ENCODE measurements around the gene FOXQ1.
"Not testable (repeated sequence)": the region's sequence is repeated elsewhere in the genome, so short reads cannot be mapped to it uniquely, and the experiment has no call there.

Gene FOXQ1

DNA sequence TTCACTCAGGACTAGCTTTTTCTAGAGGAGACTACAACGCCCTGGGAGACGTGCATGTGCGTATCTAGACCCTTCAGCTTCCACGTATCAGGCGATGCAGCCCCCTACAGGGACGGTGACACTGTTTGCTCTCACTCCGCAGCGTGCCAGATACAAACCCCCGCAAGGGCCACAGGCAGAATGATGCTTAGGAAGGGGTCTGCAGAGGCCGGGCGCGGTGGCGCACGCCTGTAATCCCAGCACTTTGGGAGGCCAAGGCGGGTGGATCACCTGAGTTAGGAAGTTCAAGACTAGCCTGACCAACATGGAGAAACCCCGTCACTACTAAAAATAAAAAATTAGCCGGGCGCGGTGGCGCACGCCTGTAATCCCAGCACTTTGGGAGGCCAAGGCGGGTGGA is 6.7 kb downstream of the FOXQ1 start:
- FAIRE-seq; DNase-seq (ENCODE audit: insufficient read length, low spot score): not testable (repeated sequence)

DNA sequence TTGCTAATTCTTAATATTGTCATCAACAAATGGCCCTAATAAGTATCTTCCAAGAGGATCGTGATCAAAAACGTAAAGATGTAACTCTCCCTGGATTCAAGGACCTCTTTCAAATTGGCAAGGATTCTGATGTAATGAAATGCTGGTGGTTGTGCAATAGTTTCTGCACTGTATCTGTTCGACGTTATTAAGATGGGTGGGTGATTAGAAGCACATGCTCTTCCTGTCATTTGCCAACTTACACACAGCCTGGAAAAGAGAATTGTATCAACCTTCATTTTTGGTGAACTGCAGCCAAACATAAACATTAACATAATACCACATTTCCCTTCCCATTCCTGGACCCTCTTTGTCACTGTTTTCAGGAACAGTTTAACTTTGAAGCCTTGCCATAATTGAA is 9.8 kb downstream of the FOXQ1 start:
- no peak for DNase-seq (ENCODE audit: insufficient read length, low spot score)
- no peak for FAIRE-seq

DNA sequence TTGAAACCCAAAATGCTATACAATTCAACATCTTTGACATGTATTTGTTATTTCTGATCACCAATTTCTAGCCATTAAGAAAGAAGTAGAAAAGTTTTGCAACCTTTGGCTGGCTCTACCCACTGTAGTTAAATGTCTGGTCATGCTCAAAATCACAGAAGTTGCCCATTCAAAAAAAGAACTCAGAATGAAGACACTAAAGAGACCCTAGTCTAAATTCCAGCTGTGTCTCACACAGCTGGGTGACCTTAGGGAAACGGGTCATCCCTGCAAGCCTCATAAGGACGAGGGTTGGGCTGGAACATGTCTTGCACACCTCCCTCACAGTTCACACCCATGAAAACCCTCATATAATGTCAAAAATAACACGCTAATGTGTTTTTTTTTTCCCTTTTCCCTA is 10.3 kb downstream of the FOXQ1 start:
- DNase-seq (ENCODE audit: insufficient read length, low spot score) (no peak), FAIRE-seq (no peak)

DNA sequence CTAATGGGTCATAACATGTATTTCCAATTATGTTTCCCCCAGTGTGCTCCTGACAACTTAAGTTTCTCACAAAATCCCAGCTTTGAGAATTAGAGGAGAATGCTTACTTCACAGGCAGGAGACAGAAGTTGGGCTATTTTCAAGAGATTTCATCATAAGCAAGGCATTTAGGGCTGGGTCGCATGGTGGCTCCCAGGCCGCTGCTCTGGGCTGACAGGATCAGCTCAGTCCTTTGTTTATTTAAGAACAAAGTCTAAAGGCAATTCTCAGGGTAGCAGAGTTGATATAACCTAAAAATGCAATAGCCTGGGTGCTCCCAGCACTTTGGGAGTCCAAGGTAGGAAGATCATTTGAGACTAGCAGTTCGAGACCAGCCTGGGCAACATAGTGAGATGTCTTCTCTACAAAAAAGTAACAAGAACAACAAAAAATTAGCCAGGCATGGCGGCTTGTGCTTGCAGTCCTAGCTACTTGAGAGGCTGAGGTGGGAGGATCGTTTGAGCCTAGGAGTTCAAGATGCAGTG is 10.9 kb downstream of the FOXQ1 start:
- no peak for FAIRE-seq
- no peak for DNase-seq (ENCODE audit: insufficient read length, low spot score)

DNA sequence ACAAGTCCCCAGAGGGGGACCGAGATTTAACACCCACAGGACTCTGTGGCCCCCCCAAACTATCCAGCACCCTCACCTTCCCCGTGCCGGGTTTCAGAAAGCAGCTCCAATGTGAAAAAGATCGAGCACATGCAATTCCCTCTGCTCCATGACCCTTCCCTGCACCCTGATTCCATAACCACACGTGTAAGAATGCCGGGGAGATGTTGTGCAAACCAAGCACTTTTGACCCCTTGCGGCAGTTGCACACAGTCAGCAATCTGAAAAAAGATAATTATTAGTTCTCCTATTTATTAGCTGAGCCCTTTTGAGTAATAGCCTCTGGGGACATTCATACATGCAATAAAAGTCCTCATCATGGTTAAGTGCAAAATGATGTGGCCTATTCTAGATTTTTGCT is 13.0 kb downstream of the FOXQ1 start:
- DNase-seq (ENCODE audit: insufficient read length, low spot score), result no peak
- FAIRE-seq, result no peak

DNA sequence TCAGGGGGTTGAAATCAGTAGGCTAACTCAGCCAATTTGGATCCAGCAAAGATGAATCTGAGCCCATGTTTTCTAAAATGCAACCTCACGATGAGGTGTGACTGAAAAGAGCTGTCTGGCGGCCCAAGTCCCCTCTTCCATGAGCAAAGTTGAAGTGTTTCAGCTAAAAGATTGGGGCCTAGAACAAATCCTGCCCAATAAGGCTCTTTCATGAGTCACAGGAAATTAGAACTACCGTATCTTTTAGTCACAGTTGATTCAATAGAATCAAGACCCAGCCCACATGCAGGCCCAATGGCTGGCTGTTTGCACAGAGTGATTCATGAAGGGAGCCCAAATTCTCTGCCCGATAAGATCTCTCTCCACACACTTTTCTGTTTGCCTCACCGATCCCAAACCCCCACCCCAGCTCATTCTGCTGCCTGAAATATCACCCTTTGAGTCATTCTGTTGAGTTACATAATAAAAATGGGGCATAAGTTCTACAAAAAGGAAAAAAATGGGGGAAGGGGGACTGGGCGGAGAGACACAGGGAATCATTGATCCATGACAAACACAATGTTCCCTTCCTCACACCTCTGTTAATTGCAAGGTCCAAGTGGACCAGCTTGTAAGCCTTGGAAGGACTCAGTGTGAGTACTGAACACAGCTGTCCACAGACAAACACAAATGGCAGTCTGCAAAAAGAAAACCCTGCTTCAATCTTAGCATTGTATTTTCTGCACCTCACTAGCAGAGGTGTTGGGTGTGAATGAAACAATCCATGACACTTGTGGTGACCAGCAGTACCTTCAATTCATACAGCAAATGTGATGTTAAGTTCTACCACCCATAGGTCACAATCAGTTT is 13.8 kb downstream of the FOXQ1 start:
- FAIRE-seq (no peak), DNase-seq (ENCODE audit: insufficient read length, low spot score) (no peak)

DNA sequence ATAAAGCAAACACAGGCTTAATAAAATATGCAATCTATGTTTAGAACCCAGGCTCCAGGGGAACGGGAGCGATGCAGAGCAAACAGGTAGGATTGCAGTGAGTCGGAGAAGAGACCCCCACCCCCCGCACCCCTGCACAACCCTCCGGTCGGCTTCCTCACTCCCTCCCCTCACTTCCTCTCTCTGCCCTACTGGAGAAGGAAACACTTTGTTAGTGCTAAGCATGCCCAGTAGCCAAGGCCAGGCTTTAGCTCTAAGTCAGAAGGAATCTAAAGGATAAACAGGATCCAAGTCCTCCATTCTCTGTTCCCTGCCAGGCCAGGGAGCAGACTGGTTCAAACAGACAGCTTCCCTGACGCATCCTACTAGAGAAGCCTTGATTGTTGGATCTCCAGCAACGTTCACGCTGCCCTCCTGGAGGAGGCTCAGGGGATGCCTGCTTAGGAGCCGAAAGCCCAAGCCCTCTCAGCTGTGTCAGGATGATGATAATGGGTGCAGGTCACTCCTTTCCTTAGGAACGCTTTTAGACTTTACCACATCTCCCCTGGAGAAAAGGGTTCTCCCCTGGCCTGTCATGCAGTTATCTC is 14.7 kb downstream of the FOXQ1 start:
- FAIRE-seq, result no peak
- DNase-seq (ENCODE audit: insufficient read length, low spot score), result no peak

DNA sequence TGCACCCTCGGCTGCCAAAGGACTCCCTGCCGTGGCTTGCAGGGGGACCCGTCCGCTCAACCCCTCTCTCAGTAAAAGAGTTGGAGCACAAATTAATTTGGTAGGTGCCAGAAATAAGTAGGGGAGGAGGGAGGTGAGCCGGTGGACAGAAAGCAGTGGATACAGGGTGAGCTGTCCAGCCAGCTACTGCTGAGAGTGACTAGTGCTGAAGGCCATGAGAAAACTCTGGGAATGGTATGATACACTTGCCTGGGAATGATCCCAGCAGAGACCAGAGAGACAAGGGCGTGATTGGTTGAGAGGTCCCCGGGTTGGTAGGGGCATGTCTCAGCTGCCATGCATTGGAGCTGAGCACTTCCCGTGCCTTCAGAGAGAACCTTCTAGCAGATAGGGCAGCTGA is 15.7 kb downstream of the FOXQ1 start:
- DNase-seq (ENCODE audit: insufficient read length, low spot score), result no peak
- no peak for FAIRE-seq

DNA sequence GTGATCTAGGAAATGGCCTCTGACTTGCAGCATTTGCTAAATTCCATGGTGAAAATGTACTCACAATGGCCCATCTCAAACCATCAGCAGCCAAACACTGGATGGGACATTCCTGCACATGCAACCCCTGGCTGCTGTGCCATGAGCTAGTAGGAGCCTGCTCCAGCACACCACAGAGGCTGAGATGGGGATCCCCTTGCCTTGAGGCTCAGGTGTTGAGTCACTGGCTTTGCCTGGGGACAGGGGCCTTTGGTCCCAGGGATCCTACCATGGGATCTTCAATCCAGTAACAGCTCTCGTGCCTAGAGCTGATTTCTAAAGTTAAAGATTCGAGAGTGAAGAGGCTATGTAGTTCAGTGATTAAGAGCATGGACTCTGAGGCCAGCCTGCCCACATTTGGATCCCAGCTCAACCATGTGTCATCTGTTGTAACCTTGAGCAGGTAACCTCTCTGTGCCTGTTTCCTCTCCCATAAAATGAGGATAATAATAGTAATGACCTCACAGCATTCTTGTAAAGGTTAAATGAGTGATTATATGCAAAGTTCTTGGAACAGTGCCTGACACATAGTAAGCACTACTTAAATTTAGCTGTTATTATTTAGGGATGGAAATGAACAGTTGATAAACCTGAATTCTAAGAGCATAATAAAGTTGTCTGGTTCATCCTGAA is 16.4 kb downstream of the FOXQ1 start:
- DNase-seq (ENCODE audit: insufficient read length, low spot score), result no peak
- no peak for FAIRE-seq

DNA sequence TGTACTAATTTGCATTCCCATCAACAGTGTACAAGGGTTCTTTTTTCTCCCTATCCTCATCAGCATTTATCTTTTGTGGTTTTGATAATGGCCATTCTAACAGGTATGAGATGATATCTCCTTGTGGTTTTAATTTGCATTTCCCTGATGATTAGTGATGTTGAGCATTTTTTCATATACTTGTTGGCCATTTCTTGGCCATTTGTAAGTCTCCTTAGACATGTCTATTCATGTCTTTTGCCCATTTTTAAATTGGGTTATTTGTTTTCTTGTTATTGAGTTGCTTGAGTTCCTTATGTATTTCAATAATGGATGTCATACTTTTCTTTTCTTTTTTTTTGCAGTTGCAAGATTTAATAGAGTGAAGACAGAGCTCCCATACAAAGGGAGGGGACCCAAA is 17.8 kb downstream of the FOXQ1 start:
- DNase-seq (ENCODE audit: insufficient read length, low spot score), result no peak
- no peak for FAIRE-seq

DNA sequence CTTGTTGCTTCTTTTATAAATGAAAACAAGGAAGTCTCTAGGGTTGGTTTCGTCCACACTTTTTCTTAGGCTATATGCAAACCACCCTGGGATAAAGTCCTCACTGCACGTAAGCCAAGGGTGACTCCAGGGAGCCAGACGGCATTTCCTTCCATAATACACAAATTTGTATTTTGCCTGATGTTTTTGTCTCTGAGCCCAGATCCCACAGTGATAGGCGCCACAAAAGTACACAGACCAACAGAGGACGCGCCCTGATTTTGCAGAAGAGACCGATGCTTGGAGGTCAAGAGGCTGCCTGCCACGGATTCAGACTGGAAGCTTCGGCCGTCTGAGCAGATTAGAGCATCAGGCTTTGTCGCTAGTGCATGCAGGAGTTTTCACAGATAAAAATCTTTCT is 22.8 kb downstream of the FOXQ1 start:
- FAIRE-seq (no peak), DNase-seq (ENCODE audit: insufficient read length, low spot score) (no peak)

DNA sequence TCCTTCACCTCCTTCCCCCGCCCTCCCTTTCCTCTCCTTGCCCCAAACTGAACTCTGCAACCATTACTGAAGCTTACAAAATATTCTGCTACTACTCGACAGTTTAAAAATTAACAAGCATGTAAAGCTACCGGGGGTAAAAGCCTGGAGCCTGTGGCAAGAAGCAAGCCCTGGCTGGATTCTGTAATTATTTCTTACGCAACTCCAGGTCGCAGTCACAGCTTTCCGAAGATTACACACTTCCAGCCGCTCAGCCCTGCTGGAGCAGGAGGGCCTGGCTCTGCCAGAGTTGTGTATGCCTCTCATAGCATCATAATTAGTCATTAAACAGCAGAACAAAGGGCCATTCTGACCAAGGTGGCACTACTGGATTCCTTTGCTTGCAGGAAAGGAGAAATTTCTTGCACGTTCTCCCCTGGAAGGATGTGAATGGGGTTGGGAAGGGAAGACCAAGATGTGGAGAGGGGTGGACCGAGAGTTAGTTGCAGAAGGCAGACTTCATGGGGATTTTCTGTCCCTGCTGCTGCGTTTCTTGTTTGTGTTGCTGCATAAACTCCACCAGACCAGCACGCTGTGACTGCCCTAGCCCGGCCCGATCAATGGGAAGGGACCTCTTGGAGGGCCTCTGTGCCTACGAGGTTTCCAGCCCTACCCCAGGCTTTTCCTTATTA is 23.6 kb downstream of the FOXQ1 start:
- DNase-seq (ENCODE audit: insufficient read length, low spot score) (no peak), FAIRE-seq (no peak)

DNA sequence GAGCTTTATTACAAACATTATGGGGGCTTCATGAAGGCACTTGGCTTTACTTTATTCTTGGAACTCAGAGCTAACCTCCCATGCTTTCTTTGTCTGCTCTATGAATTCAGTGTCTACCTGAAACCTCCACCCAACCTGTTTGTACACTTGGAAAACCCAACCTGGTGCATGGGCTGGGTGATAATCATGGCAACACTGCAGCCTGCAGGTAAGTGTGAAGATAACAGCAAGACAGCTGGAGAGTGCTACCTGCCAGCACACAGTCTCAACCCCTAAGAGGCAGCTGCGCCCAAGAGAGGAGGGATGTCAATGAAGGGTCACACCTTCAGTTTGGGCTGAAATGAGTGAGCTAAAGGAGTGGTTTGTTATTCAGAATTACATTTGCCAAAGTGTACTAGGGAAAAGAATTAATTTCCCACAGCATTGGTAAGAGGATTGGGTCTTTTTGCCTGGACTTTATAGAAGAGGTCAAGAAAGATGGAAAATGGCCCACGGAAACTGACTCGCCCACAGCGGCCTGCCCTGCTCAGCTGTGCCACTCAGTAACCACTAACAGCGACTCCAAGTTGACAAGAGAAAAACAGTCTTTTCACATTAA is 24.4 kb downstream of the FOXQ1 start:
- FAIRE-seq (no peak), DNase-seq (ENCODE audit: insufficient read length, low spot score) (no peak)

DNA sequence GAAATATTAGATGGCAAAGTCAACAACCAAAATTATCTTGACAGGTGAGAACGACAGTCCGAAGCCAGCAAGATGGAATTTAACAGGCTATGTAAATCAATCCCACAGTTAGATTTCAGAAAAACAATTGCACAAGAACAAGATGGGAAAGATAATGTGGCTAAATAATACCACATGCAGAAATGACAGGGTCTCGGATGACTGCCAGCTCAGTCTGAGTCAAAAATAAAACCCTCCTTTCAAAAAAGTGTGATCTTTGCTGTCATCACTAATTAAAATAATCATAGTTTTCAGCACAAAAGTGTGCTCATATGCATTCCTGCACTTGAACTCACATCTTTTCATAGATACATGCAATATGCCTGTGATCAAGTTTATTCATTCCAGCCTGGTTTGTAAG is 25.9 kb downstream of the FOXQ1 start:
- no peak for DNase-seq (ENCODE audit: insufficient read length, low spot score)
- FAIRE-seq, result no peak

DNA sequence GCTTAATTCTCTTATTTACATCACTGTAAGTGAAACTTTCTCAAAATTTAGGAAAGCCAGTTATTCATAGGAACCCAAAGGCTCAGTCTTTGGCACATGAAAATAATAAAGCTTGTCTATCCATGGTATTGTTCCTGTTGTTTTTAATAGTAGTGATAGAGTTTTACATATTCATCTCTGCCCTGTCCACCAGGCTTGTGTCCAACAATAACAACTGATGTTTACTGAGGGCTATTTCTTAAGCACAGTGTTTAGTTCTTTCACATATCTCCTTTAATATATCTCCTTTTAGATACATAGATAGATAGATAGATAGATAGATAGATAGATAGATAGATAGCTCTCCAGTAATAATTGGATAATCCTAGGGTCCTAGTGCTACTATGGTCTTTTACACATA is 34.2 kb downstream of the FOXQ1 start:
- FAIRE-seq, result no peak

DNA sequence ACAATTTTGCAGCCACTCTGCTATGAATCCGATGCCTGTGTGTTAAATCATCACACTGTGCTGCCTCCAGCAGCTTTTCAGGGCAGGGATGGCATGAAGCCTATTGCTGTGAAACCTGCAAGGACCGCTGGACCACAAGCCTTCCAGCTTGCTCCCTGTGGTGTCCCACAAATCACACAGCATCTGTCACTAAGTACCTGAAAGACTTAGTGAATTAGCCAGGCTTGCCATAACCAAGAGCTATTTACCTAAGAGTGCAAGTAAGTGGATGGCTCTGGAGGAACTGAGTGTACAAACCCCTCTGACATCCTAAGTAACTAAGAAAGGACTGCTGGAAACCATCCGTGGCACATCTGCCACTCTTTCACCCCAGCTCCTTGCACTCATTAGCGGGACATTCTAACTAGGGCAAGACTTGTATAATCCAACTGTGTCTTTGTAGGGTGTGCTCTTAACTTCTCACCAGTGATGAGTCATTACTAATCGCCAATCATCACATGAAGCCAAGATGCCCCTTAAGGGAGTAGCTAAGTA is 34.7 kb downstream of the FOXQ1 start:
- no peak for FAIRE-seq
- no peak for DNase-seq (ENCODE audit: insufficient read length, low spot score)

More for the DNA sequence above, 34.2 kb downstream of the FOXQ1 start:
- DNase-seq (ENCODE audit: insufficient read length, low spot score), result no peak

DNA sequence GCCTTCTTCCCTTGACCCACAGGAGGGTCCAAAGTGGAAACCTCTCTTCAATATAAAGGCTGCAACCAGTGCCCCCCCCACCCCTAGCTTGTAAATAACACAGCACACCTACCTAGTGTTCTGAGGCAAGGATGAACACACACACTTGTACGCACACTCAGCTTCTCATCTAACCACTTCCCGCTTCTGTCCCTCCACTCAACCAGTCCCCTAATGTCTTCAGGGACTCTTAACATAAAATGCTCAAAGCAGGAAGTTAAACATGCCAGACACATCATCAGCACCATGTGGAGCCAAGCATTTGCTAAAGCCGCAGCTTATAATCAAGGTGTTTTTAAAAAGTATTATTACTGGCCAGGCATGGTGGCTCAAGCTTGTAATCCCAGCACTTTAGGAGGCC is 35.3 kb downstream of the FOXQ1 start:
- DNase-seq (ENCODE audit: insufficient read length, low spot score) (no peak), FAIRE-seq (no peak)

DNA sequence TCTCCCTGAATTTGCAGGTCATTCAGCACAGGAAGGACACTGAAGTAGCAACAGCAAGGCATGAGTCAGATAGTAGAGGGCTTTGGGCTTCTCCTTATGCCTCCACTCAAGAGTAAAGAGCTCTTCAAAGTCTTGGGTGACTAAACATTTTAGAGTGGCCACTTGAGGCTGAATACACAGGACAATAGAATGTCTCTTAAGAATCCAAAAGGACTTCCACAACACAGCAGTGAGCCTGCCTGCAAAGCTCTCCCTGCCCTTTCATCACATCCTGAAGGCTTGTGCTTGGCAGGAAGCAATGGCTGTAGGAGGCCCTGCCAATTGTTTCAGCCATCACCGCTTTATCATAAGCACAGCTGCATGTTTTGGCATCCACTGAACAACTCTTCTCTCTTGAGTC is 36.8 kb downstream of the FOXQ1 start:
- DNase-seq (ENCODE audit: insufficient read length, low spot score) (no peak), FAIRE-seq (no peak)

DNA sequence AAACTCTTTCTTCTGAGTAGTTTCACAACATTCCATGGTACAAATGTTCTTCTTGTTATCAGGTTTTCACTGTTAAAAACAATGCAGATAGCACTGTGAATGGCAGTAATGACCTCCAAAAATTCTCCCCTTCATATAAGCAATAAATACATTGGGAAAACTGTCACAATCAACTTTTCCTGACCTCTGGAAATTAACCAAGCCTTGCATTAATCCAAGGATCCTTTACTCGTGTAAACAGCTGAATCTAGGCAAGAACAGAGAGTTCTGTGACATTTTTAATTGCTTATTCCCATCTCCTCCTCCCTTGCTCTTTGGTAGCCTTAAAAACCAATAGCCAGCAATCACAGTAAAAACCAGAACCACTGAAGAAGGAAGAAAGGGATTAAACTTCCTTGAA is 37.8 kb downstream of the FOXQ1 start:
- no peak for FAIRE-seq

DNA sequence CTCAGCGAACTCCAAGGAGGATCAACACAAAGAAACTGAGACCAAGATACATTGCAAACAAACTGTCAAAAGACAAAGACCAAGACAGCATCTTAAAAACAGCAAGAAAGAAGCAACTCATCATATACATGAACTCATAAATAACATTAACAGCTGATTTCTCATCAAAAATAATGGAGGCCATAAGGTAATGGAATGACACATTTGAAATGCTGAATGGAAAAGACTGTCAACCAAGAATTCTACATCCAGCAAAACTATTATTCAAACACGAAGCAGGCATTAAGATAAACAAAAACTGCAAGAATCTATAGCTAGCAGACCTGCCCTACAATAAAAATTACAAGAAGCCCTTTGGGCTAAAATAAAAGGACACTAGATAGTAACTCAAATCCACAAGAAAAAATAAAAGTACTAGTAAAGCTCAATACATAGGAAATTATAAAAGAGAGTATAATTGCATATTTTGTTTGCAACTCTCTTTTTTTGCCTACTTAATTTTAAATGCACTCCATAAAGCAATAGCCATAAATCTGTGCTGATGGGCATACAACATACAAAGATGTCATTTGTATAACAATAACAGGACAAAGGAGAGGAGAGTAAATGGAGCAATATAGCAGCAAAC is 39.6 kb downstream of the FOXQ1 start:
- FAIRE-seq (no peak), DNase-seq (ENCODE audit: insufficient read length, low spot score) (no peak)

More for the DNA sequence above, 37.8 kb downstream of the FOXQ1 start:
- DNase-seq (ENCODE audit: insufficient read length, low spot score), result no peak
